PC-9 (cell line): ENCODE measurements around the gene SBSN.

Source experiments
- EZH2 ChIP-seq: fragments of 200-600 bp; sonication (generic); IDR thresholded peaks from 2 replicates; pipeline ENCODE4 v1.8.0; 2017; ENCODE audit warnings: antibody characterized with exemption, low read depth
- TF ChIP-seq, protein P1 (sequence below): fragments of 200-600 bp; sonication (generic); conservative IDR thresholded peaks from 2 replicates; pipeline ENCODE4 v1.6.1; 2017; ENCODE audit warnings: mixed run types, antibody characterized with exemption, mild to moderate bottlenecking, moderate library complexity

DNA sequence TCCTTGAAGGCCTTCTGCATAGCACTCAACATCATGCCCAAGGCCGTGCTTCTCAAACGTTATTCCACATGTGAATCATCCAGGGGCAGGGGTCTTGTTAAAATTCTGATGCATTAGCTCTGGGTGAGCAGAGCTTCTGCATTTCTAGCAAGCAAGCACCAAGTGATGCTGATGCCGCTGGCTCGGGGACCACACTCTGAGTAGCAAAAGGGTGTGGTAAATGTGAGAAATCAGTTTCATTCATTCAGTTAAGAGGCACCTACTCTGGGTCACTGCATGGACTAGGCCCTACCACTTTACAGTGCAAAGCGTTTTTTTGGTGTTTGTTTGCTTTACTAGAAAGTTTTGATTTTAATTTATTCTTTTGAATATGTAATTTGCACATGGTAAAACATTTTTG is 45.0 kb downstream of the SBSN start:
- no peak for TF ChIP-seq EZH2
- TF ChIP-seq, protein P1, sequence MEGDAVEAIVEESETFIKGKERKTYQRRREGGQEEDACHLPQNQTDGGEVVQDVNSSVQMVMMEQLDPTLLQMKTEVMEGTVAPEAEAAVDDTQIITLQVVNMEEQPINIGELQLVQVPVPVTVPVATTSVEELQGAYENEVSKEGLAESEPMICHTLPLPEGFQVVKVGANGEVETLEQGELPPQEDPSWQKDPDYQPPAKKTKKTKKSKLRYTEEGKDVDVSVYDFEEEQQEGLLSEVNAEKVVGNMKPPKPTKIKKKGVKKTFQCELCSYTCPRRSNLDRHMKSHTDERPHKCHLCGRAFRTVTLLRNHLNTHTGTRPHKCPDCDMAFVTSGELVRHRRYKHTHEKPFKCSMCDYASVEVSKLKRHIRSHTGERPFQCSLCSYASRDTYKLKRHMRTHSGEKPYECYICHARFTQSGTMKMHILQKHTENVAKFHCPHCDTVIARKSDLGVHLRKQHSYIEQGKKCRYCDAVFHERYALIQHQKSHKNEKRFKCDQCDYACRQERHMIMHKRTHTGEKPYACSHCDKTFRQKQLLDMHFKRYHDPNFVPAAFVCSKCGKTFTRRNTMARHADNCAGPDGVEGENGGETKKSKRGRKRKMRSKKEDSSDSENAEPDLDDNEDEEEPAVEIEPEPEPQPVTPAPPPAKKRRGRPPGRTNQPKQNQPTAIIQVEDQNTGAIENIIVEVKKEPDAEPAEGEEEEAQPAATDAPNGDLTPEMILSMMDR, result no peak
